Body of pancreas (tissue), 4 donors: ENCODE results near the gene ZNF513.

Experiments
- POLR2A ChIP-seq, 3 donors: fragments of 450-650 bp; IDR thresholded peaks; one replicate each; pipeline ENCODE4 v1.6.1; 2016; ENCODE audit warnings: antibody characterized with exemption in 3 of 3, mild to moderate bottlenecking in 2 of 3
- TF ChIP-seq, protein P1 (sequence below), 7 experiments: fragments of 450-650 bp in 4 of 7; fragments of 200-600 bp in 3 of 7; sonication (generic) in 3 of 7; IDR thresholded peaks; one replicate each; pipeline ENCODE4 v1.5.1; 2016 to 2019; ENCODE audit warnings: antibody characterized with exemption in 7 of 7

DNA sequence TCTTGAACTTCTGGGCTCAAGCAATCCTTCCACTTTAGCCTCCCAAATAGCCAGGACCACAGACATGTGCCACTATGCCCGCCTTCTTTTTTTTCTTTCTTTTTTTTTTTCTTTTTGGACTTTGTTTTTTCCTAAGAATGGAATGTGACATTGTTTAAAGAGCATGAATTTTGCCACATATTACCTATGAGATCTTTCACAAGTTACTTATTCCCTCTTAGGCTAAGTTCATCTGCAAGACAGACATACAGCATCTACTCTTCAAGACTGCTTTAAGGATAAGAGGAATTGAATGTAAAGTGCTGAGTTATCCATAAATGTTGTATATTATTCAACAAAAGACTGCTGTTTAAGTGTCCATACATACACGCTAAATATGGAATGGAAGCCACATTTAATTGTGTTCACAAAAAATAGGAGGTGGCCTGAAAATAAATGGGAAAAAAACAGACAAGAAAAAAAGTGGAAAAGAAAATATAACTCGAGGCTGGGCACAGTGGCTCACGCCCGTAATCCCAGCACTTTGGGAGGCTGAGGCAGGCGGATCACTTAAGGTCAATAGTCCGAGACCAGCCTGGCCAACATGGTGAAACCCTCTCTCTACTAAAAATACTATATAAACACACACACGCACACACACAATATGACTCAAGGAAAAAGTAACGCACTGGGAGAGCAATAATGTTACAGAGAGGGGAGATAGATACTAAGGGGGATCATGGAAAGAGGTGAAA, 32.1 kb upstream of the ZNF513 start:
- TF ChIP-seq, protein P1, sequence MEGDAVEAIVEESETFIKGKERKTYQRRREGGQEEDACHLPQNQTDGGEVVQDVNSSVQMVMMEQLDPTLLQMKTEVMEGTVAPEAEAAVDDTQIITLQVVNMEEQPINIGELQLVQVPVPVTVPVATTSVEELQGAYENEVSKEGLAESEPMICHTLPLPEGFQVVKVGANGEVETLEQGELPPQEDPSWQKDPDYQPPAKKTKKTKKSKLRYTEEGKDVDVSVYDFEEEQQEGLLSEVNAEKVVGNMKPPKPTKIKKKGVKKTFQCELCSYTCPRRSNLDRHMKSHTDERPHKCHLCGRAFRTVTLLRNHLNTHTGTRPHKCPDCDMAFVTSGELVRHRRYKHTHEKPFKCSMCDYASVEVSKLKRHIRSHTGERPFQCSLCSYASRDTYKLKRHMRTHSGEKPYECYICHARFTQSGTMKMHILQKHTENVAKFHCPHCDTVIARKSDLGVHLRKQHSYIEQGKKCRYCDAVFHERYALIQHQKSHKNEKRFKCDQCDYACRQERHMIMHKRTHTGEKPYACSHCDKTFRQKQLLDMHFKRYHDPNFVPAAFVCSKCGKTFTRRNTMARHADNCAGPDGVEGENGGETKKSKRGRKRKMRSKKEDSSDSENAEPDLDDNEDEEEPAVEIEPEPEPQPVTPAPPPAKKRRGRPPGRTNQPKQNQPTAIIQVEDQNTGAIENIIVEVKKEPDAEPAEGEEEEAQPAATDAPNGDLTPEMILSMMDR (IDR thresholded peaks at IDR 0.05) = no peak
- TF ChIP-seq POLR2A (IDR thresholded peaks at IDR 0.05) = no peak
